AG09309 (cell line): ENCODE data around the gene MAP3K19.

Source experiments
- DNase-seq: peaks from one replicate; pipeline ENCODE4 v3.0.0-alpha.2; 2010; ENCODE audit warnings: low read depth
- H3K4me3 ChIP-seq: 2 replicates; pipeline ENCODE4 v1.5.1; 2011; ENCODE audit warnings: mild to moderate bottlenecking, low read depth, low read length, moderate library complexity; ENCODE audit not compliant: control insufficient read depth
- TF ChIP-seq, protein P1 (sequence below): IDR thresholded peaks from 2 replicates; pipeline ENCODE4 v1.5.1; 2011; ENCODE audit warnings: mild to moderate bottlenecking, low read depth, low read length, inconsistent platforms; ENCODE audit not compliant: insufficient read depth, control insufficient read depth; ENCODE audit errors: missing control alignments

Gene MAP3K19

DNA sequence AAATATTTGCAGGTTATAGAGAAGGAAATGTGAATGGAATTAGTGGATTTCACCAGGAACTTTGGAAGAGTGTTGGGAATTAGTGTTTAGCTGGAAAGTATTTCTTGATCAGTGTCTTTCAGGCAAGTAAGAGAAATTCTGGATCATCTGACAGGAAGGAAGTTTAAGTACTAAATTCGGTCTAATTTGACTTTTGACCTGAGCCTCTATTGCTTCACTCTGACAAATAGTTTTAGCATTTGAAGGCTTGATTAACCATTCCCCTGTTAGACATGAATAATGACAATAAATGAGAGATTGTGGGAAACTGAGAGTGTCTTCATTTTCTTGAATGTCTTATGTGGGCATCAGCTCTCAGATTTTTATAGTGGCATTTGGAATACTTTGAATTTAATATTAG is 112.6 kb downstream of the MAP3K19 start:
- no peak overlapping the region for H3K4me3 ChIP-seq
- TF ChIP-seq, protein P1, sequence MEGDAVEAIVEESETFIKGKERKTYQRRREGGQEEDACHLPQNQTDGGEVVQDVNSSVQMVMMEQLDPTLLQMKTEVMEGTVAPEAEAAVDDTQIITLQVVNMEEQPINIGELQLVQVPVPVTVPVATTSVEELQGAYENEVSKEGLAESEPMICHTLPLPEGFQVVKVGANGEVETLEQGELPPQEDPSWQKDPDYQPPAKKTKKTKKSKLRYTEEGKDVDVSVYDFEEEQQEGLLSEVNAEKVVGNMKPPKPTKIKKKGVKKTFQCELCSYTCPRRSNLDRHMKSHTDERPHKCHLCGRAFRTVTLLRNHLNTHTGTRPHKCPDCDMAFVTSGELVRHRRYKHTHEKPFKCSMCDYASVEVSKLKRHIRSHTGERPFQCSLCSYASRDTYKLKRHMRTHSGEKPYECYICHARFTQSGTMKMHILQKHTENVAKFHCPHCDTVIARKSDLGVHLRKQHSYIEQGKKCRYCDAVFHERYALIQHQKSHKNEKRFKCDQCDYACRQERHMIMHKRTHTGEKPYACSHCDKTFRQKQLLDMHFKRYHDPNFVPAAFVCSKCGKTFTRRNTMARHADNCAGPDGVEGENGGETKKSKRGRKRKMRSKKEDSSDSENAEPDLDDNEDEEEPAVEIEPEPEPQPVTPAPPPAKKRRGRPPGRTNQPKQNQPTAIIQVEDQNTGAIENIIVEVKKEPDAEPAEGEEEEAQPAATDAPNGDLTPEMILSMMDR: no peak
- no peak for DNase-seq

DNA sequence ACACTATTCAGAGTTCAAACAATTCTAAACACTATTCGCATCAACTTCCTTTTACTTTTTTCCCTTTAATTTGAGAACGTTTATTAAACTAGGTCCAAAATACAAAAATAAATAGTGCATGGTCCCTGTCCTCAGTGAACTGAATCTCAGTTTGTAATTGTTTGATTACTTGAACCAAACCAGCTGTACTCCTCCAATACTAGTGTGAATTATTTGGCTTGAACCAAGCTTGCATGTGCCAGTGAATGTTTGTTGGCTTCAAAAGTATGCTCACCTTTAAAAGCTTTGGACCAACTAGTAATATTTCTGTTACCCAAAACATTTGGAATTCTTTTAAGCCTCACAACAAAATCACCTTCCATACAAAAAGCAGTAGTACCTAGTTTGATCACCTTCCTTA is 113.1 kb downstream of the MAP3K19 start:
- TF ChIP-seq, protein P1: no peak
- no peak for DNase-seq
- H3K4me3 ChIP-seq: no peak overlapping the region

DNA sequence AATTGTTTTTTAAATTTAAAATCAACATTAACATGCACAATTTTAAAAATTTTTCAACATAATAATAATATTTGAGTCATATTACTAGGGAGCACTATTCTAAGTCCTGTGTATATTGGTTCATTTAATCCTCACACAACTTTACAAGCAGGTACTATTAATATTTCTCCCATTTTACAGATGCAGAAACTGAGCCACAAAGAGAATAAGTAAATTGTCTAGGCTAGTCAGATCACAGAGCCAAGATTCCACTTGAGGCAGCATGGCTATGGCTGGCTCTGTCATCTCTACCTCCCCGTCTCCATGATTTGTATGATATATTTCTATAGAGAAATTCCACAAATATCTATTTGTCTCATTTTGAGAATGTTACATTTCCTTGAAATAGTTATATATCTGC is 113.5 kb downstream of the MAP3K19 start:
- TF ChIP-seq, protein P1: no peak
- no peak overlapping the region for H3K4me3 ChIP-seq
- DNase-seq: no peak

DNA sequence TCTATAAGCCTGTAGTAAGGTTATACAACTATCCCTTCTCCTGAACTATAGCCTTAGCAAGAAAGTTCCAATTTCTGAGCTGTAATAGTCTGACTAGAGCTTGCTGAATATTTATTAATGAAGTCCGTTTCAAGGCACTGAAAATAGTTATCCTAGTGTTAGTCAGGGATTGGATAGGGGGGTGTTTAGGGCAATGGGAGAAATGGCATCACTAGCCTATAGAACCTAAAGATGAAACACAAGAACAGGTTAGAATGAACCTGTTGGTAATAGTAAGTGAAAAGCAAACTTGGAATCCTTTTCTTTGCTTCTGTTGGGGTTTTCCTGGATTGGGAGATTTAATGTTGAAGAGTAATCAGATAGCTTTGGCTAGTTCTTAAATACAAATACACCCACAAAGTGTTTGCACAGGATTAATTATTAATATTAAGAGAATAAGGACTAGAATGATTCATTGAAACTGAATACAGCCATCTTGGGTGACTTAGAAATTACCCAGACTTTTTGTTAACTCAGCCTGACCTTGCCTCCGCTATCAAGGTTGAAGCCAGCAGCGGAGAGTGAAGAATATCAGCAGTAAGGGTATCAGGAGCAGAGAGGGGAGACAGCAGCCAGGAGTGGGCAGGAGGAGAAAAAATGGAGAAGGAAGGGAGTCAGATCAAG is 114.3 kb downstream of the MAP3K19 start:
- TF ChIP-seq, protein P1: no peak

DNA sequence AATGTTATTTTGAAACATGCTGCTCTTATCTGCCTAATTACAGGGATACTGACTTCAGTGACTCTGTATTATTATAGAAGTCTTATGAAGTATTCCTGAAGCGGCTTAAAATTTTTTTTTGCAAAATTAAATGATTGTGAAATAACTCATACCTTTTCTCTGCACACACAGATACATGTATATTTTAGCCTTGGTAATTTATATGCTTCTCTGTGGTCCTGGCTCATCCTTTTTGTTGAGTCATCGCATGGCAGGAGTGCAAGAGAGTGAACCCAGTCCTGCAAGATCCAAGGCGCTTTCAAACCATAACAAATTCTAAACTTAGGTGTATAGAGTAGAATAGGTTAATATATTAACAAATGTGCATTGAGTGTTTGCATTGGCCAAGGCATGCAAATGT is 120.1 kb downstream of the MAP3K19 start:
- TF ChIP-seq, protein P1: no peak
- no peak for DNase-seq
- no peak overlapping the region for H3K4me3 ChIP-seq

More for the DNA sequence above, 114.3 kb downstream of the MAP3K19 start:
- DNase-seq: no peak
- H3K4me3 ChIP-seq: no peak overlapping the region

DNA sequence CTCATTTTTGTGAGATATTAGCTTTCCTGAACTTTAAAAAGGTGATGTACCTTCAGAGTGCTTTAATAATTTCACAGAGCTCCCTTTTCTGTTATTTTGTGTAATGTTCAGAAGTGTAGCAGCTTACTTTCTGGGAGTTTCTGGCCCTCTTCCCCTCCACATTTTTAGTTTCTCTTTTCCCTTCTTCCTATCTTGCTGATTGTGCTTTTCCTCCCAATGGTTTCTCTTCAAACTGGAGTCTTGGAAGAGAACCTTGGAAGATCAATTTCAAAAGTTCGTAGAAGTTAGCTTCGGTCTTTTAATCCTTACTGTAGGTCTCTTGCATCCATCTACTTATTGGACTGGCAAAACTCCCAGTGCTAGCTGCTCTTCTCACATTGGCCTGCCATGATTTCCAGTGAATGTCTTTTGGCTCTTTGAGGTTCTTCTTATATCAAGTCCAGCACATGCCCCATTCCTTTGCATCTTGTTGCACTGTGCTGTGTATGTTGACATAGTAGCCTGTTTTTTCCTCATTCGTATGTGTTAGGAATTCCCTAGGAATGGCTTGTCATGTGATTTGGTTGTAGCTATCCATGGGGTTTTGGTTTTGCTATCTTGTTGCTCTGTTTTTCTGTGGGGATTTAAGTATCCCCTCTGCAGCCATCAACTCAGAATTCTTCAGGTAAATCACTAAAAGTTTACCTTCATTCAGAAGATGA is 120.9 kb downstream of the MAP3K19 start:
- TF ChIP-seq, protein P1: no peak

More for the DNA sequence above, 120.9 kb downstream of the MAP3K19 start:
- H3K4me3 ChIP-seq: no peak overlapping the region
- no peak for DNase-seq
